H1 (cell line): ENCODE results near the gene ZNF624. TPM values are rescaled to one million over a fixed set of nuclear protein-coding genes. Genes with fewer than 3 reads are reported as not detected.
"Not testable (repeated sequence)": the region's sequence is repeated elsewhere in the genome, so short reads cannot be mapped to it uniquely, and the experiment has no call there.

ENCODE experiments used
- CTCF ChIA-PET: fragments of 300-600 bp; sonication (Branson Sonifier 250); formaldehyde crosslinking; loops from one replicate; lab custom pipeline; 2021; ENCODE audit not compliant: partially characterized antibody; lab: Charles Lee
- POLR2A ChIA-PET: fragments of 300-600 bp; sonication (Branson Sonifier 250); formaldehyde crosslinking; loops from one replicate; lab custom pipeline; 2021; ENCODE audit warnings: inconsistent platforms; ENCODE audit not compliant: partially characterized antibody; lab: Charles Lee
- DNase-seq, 2 experiments: peaks; one replicate each; pipeline versions ENCODE4 v3.0.0 to v3.0.0-alpha.2; 2010 to 2022; ENCODE audit warnings: low spot score in 2 of 2, low read depth in 1 of 2, mixed read lengths in 1 of 2
- FAIRE-seq: peaks from 2 replicates; lab custom pipeline; 2011; peaks lifted over from hg19 to GRCh38; lab: Jason Lieb, UNC
- H2AFZ ChIP-seq: 2 replicates; pipeline ENCODE4 v1.8.1; 2012; ENCODE audit warnings: low read length, inconsistent platforms
- H2AK5ac ChIP-seq: 2 replicates; pipeline ENCODE4 v1.6.1; 2013; ENCODE audit warnings: low read depth, low read length
- H2BK120ac ChIP-seq: replicated peaks from 2 replicates; pipeline ENCODE3; 2013; ENCODE audit warnings: low read depth, low read length, inconsistent platforms
- H2BK12ac ChIP-seq: 2 replicates; pipeline ENCODE4 v1.6.1; 2013; ENCODE audit warnings: low read depth, low read length
- H2BK15ac ChIP-seq: 2 replicates; pipeline ENCODE4 v1.6.1; 2013; ENCODE audit warnings: low read length
- H2BK20ac ChIP-seq: 2 replicates; pipeline ENCODE4 v1.6.1; 2013; ENCODE audit warnings: low read length
- H2BK5ac ChIP-seq: 2 replicates; pipeline ENCODE4 v1.6.1; 2013; ENCODE audit warnings: low read depth, low read length
- H3K14ac ChIP-seq: 2 replicates; pipeline ENCODE4 v1.6.1; 2013; ENCODE audit warnings: inconsistent platforms; ENCODE audit not compliant: insufficient read length
- H3K18ac ChIP-seq: 2 replicates; pipeline ENCODE4 v1.6.1; 2013; ENCODE audit warnings: low read length; ENCODE audit errors: extremely low read depth
- H3K23ac ChIP-seq: 2 replicates; pipeline ENCODE4 v1.6.1; 2013; ENCODE audit warnings: inconsistent platforms; ENCODE audit not compliant: insufficient read length
- H3K23me2 ChIP-seq: 2 replicates; pipeline ENCODE4 v1.6.1; 2013; ENCODE audit warnings: low read depth, low read length
- H3K27ac ChIP-seq: 2 replicates; pipeline ENCODE4 v1.6.1; 2011; ENCODE audit warnings: low read depth, low read length, inconsistent platforms
- H3K27me3 ChIP-seq, 4 experiments: replicated peaks in 1 of 4; 1 replicate in 1 of 4; 2 replicates in 3 of 4; pipeline versions ENCODE4 v1.6.1 to v1.8.1; 2011 to 2013; ENCODE audit warnings: low read length in 3 of 4, mild to moderate bottlenecking in 3 of 4, inconsistent platforms in 2 of 4, mixed read lengths in 2 of 4, moderate library complexity in 1 of 4; ENCODE audit not compliant: control insufficient read depth in 3 of 4, insufficient read depth in 3 of 4; ENCODE audit errors: extremely low read depth in 1 of 4
- H3K36me3 ChIP-seq, 4 experiments: 2 replicates each; pipeline versions ENCODE4 v1.6.1 to v1.8.1; 2011 to 2013; ENCODE audit warnings: mild to moderate bottlenecking in 4 of 4, low read length in 3 of 4, moderate library complexity in 2 of 4, control low read depth in 1 of 4, inconsistent platforms in 1 of 4; ENCODE audit not compliant: insufficient read depth in 4 of 4, control insufficient read depth in 2 of 4
- H3K4ac ChIP-seq: replicated peaks from 2 replicates; pipeline ENCODE3; 2013; ENCODE audit warnings: low read length, low read depth, mixed read lengths, inconsistent platforms; ENCODE audit not compliant: insufficient read length
- H3K4me1 ChIP-seq, 4 experiments: replicated peaks in 1 of 4; 1 replicate in 1 of 4; 2 replicates in 3 of 4; pipeline versions ENCODE4 v1.6.1 to v1.8.1; 2011 to 2013; ENCODE audit warnings: low read length in 3 of 4, inconsistent platforms in 2 of 4, mixed read lengths in 1 of 4; ENCODE audit not compliant: insufficient read depth in 4 of 4, control insufficient read depth in 3 of 4
- H3K4me2 ChIP-seq, 2 experiments: 2 replicates each; pipeline versions ENCODE4 v1.6.1 to v1.8.1; 2011 to 2013; ENCODE audit warnings: low read depth in 2 of 2, low read length in 2 of 2, control low read depth in 1 of 2, inconsistent platforms in 1 of 2, mild to moderate bottlenecking in 1 of 2; ENCODE audit not compliant: insufficient read depth in 1 of 2
- H3K4me3 ChIP-seq, 4 experiments: fragments of 200-600, 300-600 bp in 1 of 4; sonication (generic), shearing (Covaris generic), sonication (Bioruptor Twin) in 1 of 4; 2 replicates each; pipeline versions ENCODE4 v1.5.1 to v1.8.1; 2011 to 2016; ENCODE audit warnings: low read length in 4 of 4, low read depth in 3 of 4, control low read depth in 2 of 4, inconsistent platforms in 2 of 4, mild to moderate bottlenecking in 2 of 4, mixed read lengths in 1 of 4, moderate library complexity in 1 of 4; ENCODE audit not compliant: insufficient read depth in 2 of 4; ENCODE audit errors: extremely low read depth in 1 of 4
- H3K56ac ChIP-seq: replicated peaks from 2 replicates; pipeline ENCODE3; 2013; ENCODE audit warnings: low read depth, mild to moderate bottlenecking, mixed read lengths, low read length, inconsistent platforms; ENCODE audit not compliant: insufficient read length
- H3K79me1 ChIP-seq: 2 replicates; pipeline ENCODE4 v1.6.1; 2013; ENCODE audit warnings: low read depth, low read length, control low read depth
- H3K79me2 ChIP-seq, 2 experiments: 2 replicates each; pipeline versions ENCODE4 v1.6.1 to v1.8.1; 2012 to 2013; ENCODE audit warnings: low read length in 2 of 2, mild to moderate bottlenecking in 2 of 2, inconsistent platforms in 1 of 2; ENCODE audit not compliant: insufficient read depth in 2 of 2, control insufficient read depth in 1 of 2
- H3K9ac ChIP-seq, 4 experiments: replicated peaks in 1 of 4; 1 replicate in 1 of 4; 2 replicates in 3 of 4; pipeline versions ENCODE4 v1.6.1 to v1.8.1; 2011 to 2013; ENCODE audit warnings: low read depth in 3 of 4, low read length in 3 of 4, control low read depth in 2 of 4, mild to moderate bottlenecking in 2 of 4, moderate library complexity in 2 of 4, inconsistent platforms in 1 of 4; ENCODE audit errors: extremely low read depth in 1 of 4
- H3K9me3 ChIP-seq, 2 experiments: 2 replicates each; pipeline versions ENCODE4 v1.6.1 to v1.8.1; 2012 to 2013; ENCODE audit warnings: mild to moderate bottlenecking in 2 of 2, moderate library complexity in 2 of 2, control low read depth in 1 of 2, inconsistent platforms in 1 of 2, low read depth in 1 of 2, low read length in 1 of 2, mixed read lengths in 1 of 2; ENCODE audit not compliant: insufficient read depth in 2 of 2
- H4K20me1 ChIP-seq, 2 experiments: replicated peaks in 1 of 2; 2 replicates each; pipeline versions ENCODE3 to v1.8.1; 2011 to 2013; ENCODE audit warnings: inconsistent platforms in 2 of 2, low read length in 2 of 2, mild to moderate bottlenecking in 1 of 2; ENCODE audit not compliant: insufficient read depth in 2 of 2, control insufficient read depth in 1 of 2
- H4K5ac ChIP-seq: 2 replicates; pipeline ENCODE4 v1.6.1; 2013; ENCODE audit warnings: low read length, low read depth, mixed read lengths, inconsistent platforms; ENCODE audit not compliant: insufficient read length
- H4K8ac ChIP-seq: 2 replicates; pipeline ENCODE4 v1.8.0; 2013; ENCODE audit warnings: mild to moderate bottlenecking, moderate library complexity, low read length, inconsistent platforms; ENCODE audit not compliant: insufficient read depth; ENCODE audit errors: extremely low read depth
- H4K91ac ChIP-seq: replicated peaks from 2 replicates; pipeline ENCODE3; 2013; ENCODE audit warnings: low read length, mixed read lengths, inconsistent platforms; ENCODE audit not compliant: insufficient read length
- WGBS, 2 experiments: shearing (Covaris generic) in 1 of 2; methylation state at CpG; one replicate each; pipeline versions ENCODE4 v1.1.6 to v1.1.7; 2013 to 2015; ENCODE audit warnings: low lambda C conversion rate in 2 of 2, mixed read lengths in 2 of 2, inconsistent platforms in 1 of 2, low coverage in 1 of 2, missing lambda C conversion rate in 1 of 2; ENCODE audit not compliant: insufficient replicate concordance in 2 of 2, insufficient coverage in 1 of 2, insufficient read length in 1 of 2; ENCODE audit errors: extremely low coverage in 1 of 2, missing lambda C conversion rate in 1 of 2; 5-methylcytosine and 5-hydroxymethylcytosine counted together
- polyA plus RNA-seq, 7 experiments: library from polyadenylated mRNA; depleted of rRNA in 3 of 7; stranded (reverse) in 5 of 7; unstranded in 2 of 7; fragments of >200 nt in 5 of 7; fragments of 200-250 nt in 2 of 7; gene quantifications; 1 replicate in 5 of 7; 2 replicates in 1 of 7; 4 replicates in 1 of 7; pipeline versions ENCODE4 v1.2.1 to v1.2.3, GENCODE V29; 2011 to 2013; ENCODE audit warnings: missing spikeins in 2 of 7, mixed read lengths in 2 of 7
- total RNA-seq: library from RNA; stranded (reverse); fragmentation: NEBNext Ultra II Directional; extraction: Animal tissue kit (Norgen Biotek cat#: 25700); gene quantifications from 2 replicates; pipeline ENCODE4 v1.2.1, GENCODE V29; 2021

The ZNF624 gene
- total and polyA plus RNA-seq, 2 of the 8 experiments (the other 6 are each of a cell fraction or from before 2014, with no cell fraction given) = 0.39 to 2.5 TPM

DNA sequence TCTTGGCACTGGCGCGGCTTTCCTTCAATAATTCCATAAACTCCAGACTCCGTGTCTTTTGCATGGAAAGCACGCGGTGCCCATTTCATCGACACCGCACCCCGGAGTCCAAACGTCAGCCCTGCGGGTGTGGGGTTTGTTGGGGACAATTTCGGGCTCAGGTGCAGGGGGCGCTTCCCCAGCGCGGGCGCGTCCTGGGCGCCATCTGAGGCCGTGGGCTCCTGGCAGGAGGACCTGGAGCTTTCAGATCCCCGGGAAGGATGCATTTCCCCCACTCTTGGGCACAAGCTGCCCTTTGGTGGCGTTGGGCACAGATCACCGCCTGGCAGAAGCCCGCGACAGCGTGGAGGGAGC lies 12.9 kb upstream of the ZNF624 start:
- H3K23ac ChIP-seq, H3K9ac ChIP-seq, H3K23me2 ChIP-seq, H2AFZ ChIP-seq, H3K27me3 ChIP-seq, H2BK12ac ChIP-seq, FAIRE-seq, H4K5ac ChIP-seq, H3K14ac ChIP-seq, H2AK5ac ChIP-seq, H3K4me1 ChIP-seq, H2BK120ac ChIP-seq, H3K27ac ChIP-seq, H2BK15ac ChIP-seq, H3K36me3 ChIP-seq, CTCF ChIA-PET, H3K4ac ChIP-seq, H4K8ac ChIP-seq, H4K91ac ChIP-seq, H3K79me2 ChIP-seq, H4K20me1 ChIP-seq, H3K56ac ChIP-seq, DNase-seq, H2BK20ac ChIP-seq, H2BK5ac ChIP-seq, H3K79me1 ChIP-seq, H3K9me3 ChIP-seq: not testable (repeated sequence)
- WGBS, 2 experiments = 70% methylated on average over 23 of the region's 24 CpGs; no CpG with 5 or more reads in 1 of the 2 experiments
- POLR2A ChIA-PET = interaction anchor here (1.1 to 1.3 kb wide), 2 partner anchors 9 kb away, joined by 3 read pairs; no protein-coding TSS in a partner anchor
- Histone ChIP-seq H3K4me3 (peak overlapping the region in 2 of 4 experiments; percentile 36 to 53; a peak in 5 of 8 replicates), H3K18ac (peak overlapping the region; percentile 71), H3K4me2 (peak overlapping the region; percentile 50 to 56)
